ENCODE data around the gene EBI3. TPM values are rescaled to one million over a fixed set of nuclear protein-coding genes. Genes with fewer than 3 reads are reported as not detected.

EBI3 gene
- total RNA-seq, 4 donors from 2014 or later, result 0.27 to 5.0 (median 0.44) TPM

- Histone ChIP-seq H3K36me3 (no peaks in the 10 kb centered on the region), H3K4me3 (peak overlapping the region in 1 of 4 donors; percentile 12), H3K27ac (no peak overlapping the region), H3K4me1 (peaks cover 0 to 9% (median 7%) of the 10 kb centered on the region in 3 donors), H3K9me3 (no peaks in the 10 kb centered on the region), H3K27me3 (peaks cover 6 to 78% (median 13%) of the 10 kb centered on the region in 4 donors)
- 30% methylated on average over 38 to 41 of the region's 70 CpGs for WGBS, 2 donors
- intact Hi-C loops (cut with DNase I), result no loop called here
- TF ChIP-seq CTCF (IDR thresholded peaks at IDR 0.05), result no peak
- TF ChIP-seq POLR2A (IDR thresholded peaks at IDR 0.05), result no peak
- DNase-seq, result no peak
Observed at GRCh38 chr19:4197625-4198466, 31.5 kb upstream of the EBI3 start.

- Histone ChIP-seq H3K27me3 (peaks cover 6 to 71% (median 13%) of the 10 kb centered on the region in 4 donors), H3K4me1 (peaks cover 0 to 9% (median 7%) of the 10 kb centered on the region in 3 donors), H3K4me3 (peak overlapping the region in 1 of 4 donors; percentile 12), H3K9me3 (no peaks in the 10 kb centered on the region), H3K27ac (no peak overlapping the region), H3K36me3 (no peaks in the 10 kb centered on the region)
- 14 to 20% methylated on average over 6 to 9 of the region's 28 CpGs for WGBS, 2 donors
- intact Hi-C loops (cut with DNase I), result no loop called here
- DNase-seq, result no peak
- TF ChIP-seq POLR2A (IDR thresholded peaks at IDR 0.05) (no peak), CTCF (IDR thresholded peaks at IDR 0.05) (no peak)
Observed at GRCh38 chr19:4198467-4199126, 30.7 kb upstream of the EBI3 start.

GRCh38 chr19:4199699-4200293 is 29.5 kb upstream of the EBI3 start:
- H3K9me3 ChIP-seq, result no peaks in the 10 kb centered on the region
- peaks cover 0 to 15% (median 7%) of the 10 kb centered on the region in 3 donors for H3K4me1 ChIP-seq
- 70 to 100% methylated on average over 1 to 6 of the region's 33 CpGs for WGBS, 2 donors
- DNase-seq, result no peak
- no peak overlapping the region for H3K27ac ChIP-seq
- intact Hi-C loops (cut with DNase I), result no loop called here
- peaks cover 6 to 59% (median 13%) of the 10 kb centered on the region in 4 donors for H3K27me3 ChIP-seq
- H3K36me3 ChIP-seq, result no peaks in the 10 kb centered on the region
- TF ChIP-seq CTCF (IDR thresholded peaks at IDR 0.05), result peak in 1 of 6 experiments; percentile 7
- no peak for TF ChIP-seq POLR2A (IDR thresholded peaks at IDR 0.05)
- H3K4me3 ChIP-seq, result no peak overlapping the region

- Histone ChIP-seq H3K4me3 (no peak overlapping the region), H3K27me3 (peaks cover 6 to 46% (median 12%) of the 10 kb centered on the region in 4 donors), H3K4me1 (peaks cover 0 to 18% (median 7%) of the 10 kb centered on the region in 3 donors), H3K9me3 (no peaks in the 10 kb centered on the region), H3K27ac (no peak overlapping the region), H3K36me3 (no peaks in the 10 kb centered on the region)
- intact Hi-C loops (cut with DNase I), result no loop called here
- no peak for TF ChIP-seq CTCF (IDR thresholded peaks at IDR 0.05)
- TF ChIP-seq POLR2A (IDR thresholded peaks at IDR 0.05), result no peak
- DNase-seq, result no peak
- WGBS, 2 donors, result 51 to 53% methylated on average over 2 of the region's 2 CpGs
Observed at GRCh38 chr19:4200940-4201542, 28.3 kb upstream of the EBI3 start.
